ENCODE data around the gene PDE6B. TPM values are rescaled to one million over a fixed set of nuclear protein-coding genes. Genes with fewer than 3 reads are reported as not detected.

PDE6B gene
- total and polyA plus RNA-seq, 2 of the 13 experiments (the other 11 are each of a cell fraction or from before 2014, with no cell fraction given) = 0.38 to 0.40 TPM

DNA sequence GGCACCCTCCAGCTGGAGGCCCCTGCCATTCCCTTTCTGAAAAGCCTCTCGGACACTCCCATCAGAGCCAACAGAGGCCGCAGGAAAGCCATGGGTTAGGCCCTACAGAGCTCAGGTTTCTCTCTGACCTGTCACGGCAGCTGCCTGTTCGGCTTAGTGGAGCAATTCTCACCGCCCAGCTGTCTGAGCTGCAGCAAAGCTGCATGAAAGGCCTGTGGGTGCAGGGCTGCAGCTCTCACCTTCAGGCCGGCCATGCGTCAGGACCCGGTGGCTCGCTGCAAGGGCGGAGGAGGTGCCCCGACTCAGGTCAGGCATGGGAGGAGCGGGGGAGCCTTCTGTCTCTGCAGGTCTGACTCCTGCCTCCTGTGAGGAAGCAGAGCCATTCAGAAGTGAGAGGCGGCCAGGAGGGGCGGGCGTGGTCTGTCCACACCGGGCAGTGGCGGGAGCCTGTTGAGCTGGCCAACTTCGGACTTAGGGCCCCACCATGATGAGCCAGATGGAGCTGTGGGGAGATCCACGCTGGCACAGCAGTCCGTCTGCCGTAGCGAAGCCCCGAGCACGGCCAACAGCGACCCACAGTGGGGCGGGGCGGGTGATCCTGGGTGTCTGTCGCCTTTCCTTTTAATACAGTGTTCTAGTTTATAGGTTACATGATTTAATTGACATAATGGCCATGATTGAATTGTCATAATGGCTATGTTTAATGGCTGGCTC lies 23.4 kb downstream of the PDE6B start:
- no peaks in the 10 kb centered on the region for H4K20me1 ChIP-seq (ENCODE audit: insufficient read depth, low read length)
- peaks cover 14 to 58% of the 10 kb centered on the region in 2 experiments for H3K27me3 ChIP-seq (ENCODE audit: control insufficient read depth in 1 of 2, insufficient read depth in 2 of 2, low read length in 2 of 2)
- CTCF ChIA-PET (ENCODE audit: low intra/inter-chr PET ratio, low total read pairs) = no interaction called here
- H3K9me3 ChIP-seq (ENCODE audit: low read length) = no peaks in the 10 kb centered on the region
- in situ Hi-C loops (cut with HindIII; ENCODE audit: extremely low pct_ligation_motif_present, low pct_unique_long_range_greater_than_20kb) = no loop called here
- ATAC-seq (peak; percentile 76), DNase-seq (ENCODE audit: low spot score) (peak; percentile 35), FAIRE-seq (no peak)
- H3K79me2 ChIP-seq (ENCODE audit: insufficient read depth, low read length) = no peaks in the 10 kb centered on the region
- H3K4me2 ChIP-seq (ENCODE audit: low read depth, low read length) = peak overlapping the region; percentile 60
- H3K27ac ChIP-seq (ENCODE audit: extremely low read length, insufficient read depth, low read length) = no peak overlapping the region
- POLR2A ChIA-PET = interaction anchor here (1.2 kb wide), 1 partner anchor 25 kb away, joined by 3 read pairs; the partner anchor contains the start of genes ATP5ME and MYL5
- intact Hi-C loops (cut with micrococcal nuclease; ENCODE audit: unreplicated experiment) = no loop called here
- H3K4me3 ChIP-seq (replicated peaks in 1 of 3; ENCODE audit: insufficient read depth in 1 of 3, low read depth in 2 of 3, low read length in 3 of 3) = peak overlapping the region; percentile 11 to 48 (median 28); a peak in 3 of 6 replicates
- no peak overlapping the region for H3K9ac ChIP-seq (ENCODE audit: insufficient read depth, low read depth, low read length)
- 79% methylated on average over 9 of the region's 28 CpGs for WGBS (ENCODE audit: low lambda C conversion rate)
- H2AFZ ChIP-seq (ENCODE audit: low read length) = no peak overlapping the region
- H3K4me1 ChIP-seq (ENCODE audit: insufficient read depth, low read length) = peaks cover 35% of the 10 kb centered on the region
- no peaks in the 10 kb centered on the region for H3K36me3 ChIP-seq (replicated peaks in 1 of 2; ENCODE audit: control insufficient read depth in 1 of 2, insufficient read depth in 2 of 2, low read length in 2 of 2)
- no TSS peak for BruUV-seq (replicated peaks)
- TF ChIP-seq ZNF142 (CRISPR knock-in tag; IDR thresholded peaks at IDR 0.05) = no peak
- no peak for TF ChIP-seq CEBPZ (IDR thresholded peaks at IDR 0.05; ENCODE audit: low read length)
- TF ChIP-seq HDAC1 (CRISPR knock-in tag; IDR thresholded peaks at IDR 0.05) = 0 out of 2 replicates have a peak, but pooled peaks have one; percentile 19
- no peak for TF ChIP-seq REPIN1 (CRISPR knock-in tag; IDR thresholded peaks at IDR 0.05; ENCODE audit: borderline replicate concordance, low read depth)
- peak; percentile 47; the same call in 1 of the 2 replicates for TF ChIP-seq TFAP4 (IDR thresholded peaks at IDR 0.05; ENCODE audit: borderline replicate concordance, low read depth)
- no peak for TF ChIP-seq RORA (CRISPR knock-in tag; IDR thresholded peaks at IDR 0.05)
- no peak for TF ChIP-seq ZNF263 (CRISPR knock-in tag; IDR thresholded peaks at IDR 0.05)
- no peak for TF ChIP-seq NFE2L2 (IDR thresholded peaks at IDR 0.05; ENCODE audit: low read length)
- peak; percentile 49; the same call in 1 of the 2 replicates for TF ChIP-seq ZFX (CRISPR knock-in tag; IDR thresholded peaks at IDR 0.05; ENCODE audit: low read depth)
- no peak for TF ChIP-seq FOXK1 (CRISPR knock-in tag; IDR thresholded peaks at IDR 0.05; ENCODE audit: borderline replicate concordance, low read depth)
- TF ChIP-seq CTCF (CRISPR knock-in tag; IDR thresholded peaks at IDR 0.05) = 0 out of 2 replicates have a peak, but pooled peaks have one; percentile 7
